GM12878 (cell line): Measurements from ENCODE around the gene PAK2. TPM values are rescaled to one million over a fixed set of nuclear protein-coding genes. Genes with fewer than 3 reads are reported as not detected.

Source experiments
- ATAC-seq: fragments of 200-7000 bp; cut with Tn5 transposase; 3 replicates; pipeline ENCODE4 v1.9.1; 2020; ENCODE audit warnings: mild to moderate bottlenecking, moderate library complexity
- BruUV-seq: library from RNA; stranded (reverse); fragments of 400-500 nt; replicated peaks from 2 replicates; lab custom pipeline; 2021; lab: Mats Ljungman, UMichigan
- CTCF ChIA-PET: fragments of 300-600 bp; sonication (Branson Sonifier 250); formaldehyde crosslinking; extraction: SDS; loops from one replicate; lab custom pipeline; 2021; ENCODE audit warnings: inconsistent platforms; lab: Yijun Ruan, JAX
- POLR2A ChIA-PET: fragments of 350-600 bp; formaldehyde crosslinking; extraction: SDS; loops from one replicate; lab custom pipeline; 2021; ENCODE audit warnings: inconsistent platforms; lab: Charles Lee
- RAD21 ChIA-PET: fragments of 300-600 bp; sonication (Branson Sonifier 250); formaldehyde crosslinking; loops from one replicate; lab custom pipeline; 2023; ENCODE audit warnings: antibody characterized with exemption; ENCODE audit not compliant: unreplicated experiment; lab: Charles Lee
- SMC1A ChIA-PET: fragments of 300-600 bp; sonication (Branson Sonifier 250); formaldehyde crosslinking; loops from one replicate; lab custom pipeline; 2023; ENCODE audit not compliant: unreplicated experiment, uncharacterized antibody; lab: Charles Lee
- DNase-seq: peaks from one replicate; pipeline ENCODE4 v3.0.0-alpha.2; 2011; ENCODE audit warnings: low read depth, low spot score
- FAIRE-seq: peaks from 3 replicates; lab custom pipeline; 2011; peaks lifted over from hg19 to GRCh38; lab: Jason Lieb, UNC
- H2AFZ ChIP-seq: 2 replicates; pipeline ENCODE4 v1.6.0; 2011; ENCODE audit warnings: low read depth, low read length, control low read depth; ENCODE audit not compliant: control insufficient read depth
- H3K27ac ChIP-seq: 2 replicates; pipeline ENCODE4 v1.5.1; 2011; ENCODE audit warnings: control low read depth; ENCODE audit not compliant: control insufficient read depth, insufficient read depth
- H3K27me3 ChIP-seq, 2 experiments: replicated peaks in 1 of 2; 2 replicates each; pipeline versions ENCODE4 v1.6.0 to v1.6.1; 2011; ENCODE audit warnings: low read length in 1 of 2; ENCODE audit not compliant: control insufficient read depth in 2 of 2, insufficient read depth in 2 of 2
- H3K36me3 ChIP-seq, 2 experiments: 2 replicates each; pipeline ENCODE4 v1.5.1; 2011; ENCODE audit warnings: low read length in 1 of 2; ENCODE audit not compliant: control insufficient read depth in 2 of 2, insufficient read depth in 2 of 2
- H3K4me1 ChIP-seq: 2 replicates; pipeline ENCODE4 v1.6.1; 2011; ENCODE audit warnings: mild to moderate bottlenecking, low read length, moderate library complexity, mixed read lengths; ENCODE audit not compliant: control insufficient read depth, insufficient read depth
- H3K4me2 ChIP-seq: 2 replicates; pipeline ENCODE4 v1.6.0; 2011; ENCODE audit warnings: control low read depth; ENCODE audit not compliant: control insufficient read depth, insufficient read depth
- H3K4me3 ChIP-seq: fragments of 200-600 bp; sonication (generic); 2 replicates; pipeline ENCODE4 v1.5.1; 2016
- H3K79me2 ChIP-seq: 2 replicates; pipeline ENCODE4 v1.6.0; 2011; ENCODE audit warnings: low read length; ENCODE audit not compliant: control insufficient read depth, insufficient read depth
- H3K9ac ChIP-seq: 2 replicates; pipeline ENCODE4 v1.8.0; 2011; ENCODE audit warnings: low read length, control low read depth, mixed read lengths; ENCODE audit not compliant: control insufficient read depth, insufficient read depth
- H3K9me3 ChIP-seq: replicated peaks from 3 replicates; pipeline ENCODE4 v1.5.1; 2011; ENCODE audit warnings: mild to moderate bottlenecking, low read length; ENCODE audit not compliant: control insufficient read depth, insufficient read depth
- H4K20me1 ChIP-seq: 2 replicates; pipeline ENCODE4 v1.6.0; 2011; ENCODE audit not compliant: control insufficient read depth, insufficient read depth
- BCL11A ChIP-seq: IDR thresholded peaks from 2 replicates; pipeline ENCODE4 v1.6.1; 2011; ENCODE audit warnings: low read depth, low read length
- CREM ChIP-seq: IDR thresholded peaks from 2 replicates; pipeline ENCODE4 v1.6.1; 2014; ENCODE audit warnings: antibody characterized with exemption, low read depth
- EGR1 ChIP-seq, 2 experiments: IDR thresholded peaks; 1 replicate in 1 of 2; 2 replicates in 1 of 2; pipeline ENCODE4 v1.6.1; 2011 to 2012; ENCODE audit warnings: low read depth in 2 of 2, low read length in 2 of 2, borderline replicate concordance in 1 of 2, mild to moderate bottlenecking in 1 of 2, moderate library complexity in 1 of 2
- FOXM1 ChIP-seq: IDR thresholded peaks from 2 replicates; pipeline ENCODE4 v1.6.1; 2012; ENCODE audit warnings: low read depth, mild to moderate bottlenecking, inconsistent platforms, low read length, moderate library complexity
- HDAC6 ChIP-seq: fragments of 200-600 bp; sonication (generic); IDR thresholded peaks from one replicate; pipeline ENCODE4 v1.8.0; 2017; ENCODE audit warnings: antibody characterized with exemption; ENCODE audit not compliant: unreplicated experiment
- MYC ChIP-seq: IDR thresholded peaks from 2 replicates; pipeline ENCODE4 v1.6.1; 2011; ENCODE audit warnings: mild to moderate bottlenecking, low read length, moderate library complexity, inconsistent platforms; ENCODE audit not compliant: insufficient read depth, insufficient replicate concordance, insufficient read length, severe bottlenecking
- NBN ChIP-seq: fragments of 450-650 bp; IDR thresholded peaks from 2 replicates; pipeline ENCODE4 v1.6.1; 2016
- NR2C1 ChIP-seq: fragments of 450-650 bp; IDR thresholded peaks from 2 replicates; pipeline ENCODE4 v1.6.1; 2017; ENCODE audit warnings: antibody characterized with exemption, mild to moderate bottlenecking, moderate library complexity
- RAD51 ChIP-seq: fragments of 450-650 bp; IDR thresholded peaks from 2 replicates; pipeline ENCODE4 v1.6.1; 2016; ENCODE audit warnings: moderate library complexity, mild to moderate bottlenecking, inconsistent platforms
- ZNF217 ChIP-seq: fragments of 450-650 bp; IDR thresholded peaks from 2 replicates; pipeline ENCODE4 v1.6.1; 2017; ENCODE audit warnings: antibody characterized with exemption, mild to moderate bottlenecking
- WGBS: methylation state at CpG from one replicate; pipeline ENCODE4 v1.1.6; 2016; ENCODE audit warnings: low lambda C conversion rate; ENCODE audit not compliant: insufficient replicate concordance, insufficient coverage; ENCODE audit errors: missing lambda C conversion rate; 5-methylcytosine and 5-hydroxymethylcytosine counted together
- in situ Hi-C: fragments of 300-500 bp; cut with MboI; formaldehyde crosslinking; loops from 9 replicates; pipeline ENCODE4 v1.14.3; 2018; ENCODE audit warnings: mixed read lengths
- intact Hi-C: fragments of 100-400 bp; cut with micrococcal nuclease; formaldehyde crosslinking; loops from one replicate; pipeline ENCODE4 v1.14.2; 2022; ENCODE audit not compliant: unreplicated experiment
- polyA plus RNA-seq, 11 experiments: library from polyadenylated mRNA; depleted of rRNA in 4 of 11; unstranded in 6 of 11; stranded (reverse) in 5 of 11; fragments of >200 nt; fragmentation: Nextera tagmentation in 4 of 11; fragmentation: Illumina TruSeq in 1 of 11; extraction: Ambion mirVana in 4 of 11; extraction: Trizol in 1 of 11; gene quantifications; 1 replicate in 1 of 11; 2 replicates in 10 of 11; pipeline versions ENCODE4 v1.2.1 to v1.2.3, GENCODE V29; 2011 to 2016; ENCODE audit warnings: inconsistent platforms in 2 of 11, missing spikeins in 2 of 11, low read depth in 1 of 11
- total RNA-seq, 4 experiments: library from RNA; depleted of rRNA in 3 of 4; stranded (reverse); fragments of >200 nt in 3 of 4; fragmentation: Illumina TruSeq in 1 of 4; extraction: Trizol in 1 of 4; gene quantifications; 2 replicates each; pipeline versions ENCODE4 v1.2.1 to v1.2.3, GENCODE V29; 2013 to 2021

Gene PAK2
- total and polyA plus RNA-seq, 10 of the 15 experiments (the other 5 are each of a cell fraction or from before 2014, with no cell fraction given) = 9.0 to 59.1 (median 27.0) TPM

DNA sequence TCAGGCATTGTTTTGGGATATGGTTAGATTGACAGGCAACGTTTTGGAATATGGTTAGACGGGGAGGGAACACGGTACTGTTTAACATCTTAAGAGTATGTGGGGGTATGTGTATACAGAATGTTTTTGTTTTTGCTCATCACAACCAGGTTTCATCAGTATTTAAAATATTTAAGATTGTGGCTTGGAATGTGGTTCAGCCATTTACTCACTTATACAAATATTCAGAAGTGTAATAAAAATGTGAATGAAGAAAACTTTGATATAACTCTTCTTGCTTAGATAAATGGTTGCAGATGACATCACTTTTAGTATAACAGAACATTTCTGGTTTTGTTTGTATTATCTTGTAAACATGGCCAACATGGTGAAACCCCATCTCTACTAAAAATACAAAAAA, 3.9 kb upstream of the PAK2 start:
- 100% methylated on average over 3 of the region's 3 CpGs for WGBS
- Histone ChIP-seq H3K9me3 (no peaks in the 10 kb centered on the region), H2AFZ (no peak overlapping the region), H3K27me3 (no peaks in the 10 kb centered on the region), H3K79me2 (peaks cover 11% of the 10 kb centered on the region), H3K9ac (no peak overlapping the region), H3K4me1 (no peaks in the 10 kb centered on the region), H3K36me3 (no peaks in the 10 kb centered on the region; a peak in 1 of 4 replicates), H3K4me2 (no peak overlapping the region), H3K27ac (no peak overlapping the region), H3K4me3 (no peak overlapping the region), H4K20me1 (no peaks in the 10 kb centered on the region)
- ATAC-seq = no peak
- no TSS peak for BruUV-seq
- no peak for FAIRE-seq
- intact Hi-C loops = no loop called here
- ChIA-PET SMC1A (no interaction called here), POLR2A (interaction anchor here (0.6 kb wide), 2 partner anchors 171 to 388 kb away, joined by 3 to 6 read pairs; no protein-coding TSS in a partner anchor), RAD21 (interaction anchor here (0.6 kb wide), 1 partner anchor 11 kb away, joined by 3 read pairs; no protein-coding TSS in a partner anchor), CTCF (interaction anchor here (1.7 kb wide), 1 partner anchor 48 kb away, joined by 3 read pairs; no protein-coding TSS in a partner anchor)
- in situ Hi-C loops = no loop called here
- TF ChIP-seq CREM (no peak), MYC (no peak), FOXM1 (no peak), RAD51 (no peak), NR2C1 (no peak), EGR1 (IDR thresholded peaks at IDR 0.05; ENCODE audit: borderline replicate concordance in 1 of 2, low read depth in 2 of 2, low read length in 2 of 2) (no peak), HDAC6 (no peak), BCL11A (no peak), NBN (no peak), ZNF217 (no peak)
- no peak for DNase-seq
